Hepatocyte (in vitro differentiated cells): ENCODE measurements around the gene ABCC3.

Experiments used
- EZH2 ChIP-seq: fragments of 200-600 bp; sonication (generic); IDR thresholded peaks from 2 replicates; pipeline ENCODE4 v1.6.1; 2016; ENCODE audit warnings: antibody characterized with exemption, mild to moderate bottlenecking, borderline replicate concordance
- EZH2phosphoT487 ChIP-seq: fragments of 200-600 bp; sonication (generic); IDR thresholded peaks from one replicate; pipeline ENCODE4 v1.6.1; 2018; ENCODE audit warnings: antibody characterized with exemption, mild to moderate bottlenecking, low read depth, moderate library complexity; ENCODE audit not compliant: unreplicated experiment, severe bottlenecking
- TF ChIP-seq, protein P1 (sequence below): fragments of 200-600 bp; sonication (generic); IDR thresholded peaks from 2 replicates; pipeline ENCODE4 v1.5.1; 2016; ENCODE audit warnings: antibody characterized with exemption, mild to moderate bottlenecking; ENCODE audit not compliant: poor library complexity

DNA sequence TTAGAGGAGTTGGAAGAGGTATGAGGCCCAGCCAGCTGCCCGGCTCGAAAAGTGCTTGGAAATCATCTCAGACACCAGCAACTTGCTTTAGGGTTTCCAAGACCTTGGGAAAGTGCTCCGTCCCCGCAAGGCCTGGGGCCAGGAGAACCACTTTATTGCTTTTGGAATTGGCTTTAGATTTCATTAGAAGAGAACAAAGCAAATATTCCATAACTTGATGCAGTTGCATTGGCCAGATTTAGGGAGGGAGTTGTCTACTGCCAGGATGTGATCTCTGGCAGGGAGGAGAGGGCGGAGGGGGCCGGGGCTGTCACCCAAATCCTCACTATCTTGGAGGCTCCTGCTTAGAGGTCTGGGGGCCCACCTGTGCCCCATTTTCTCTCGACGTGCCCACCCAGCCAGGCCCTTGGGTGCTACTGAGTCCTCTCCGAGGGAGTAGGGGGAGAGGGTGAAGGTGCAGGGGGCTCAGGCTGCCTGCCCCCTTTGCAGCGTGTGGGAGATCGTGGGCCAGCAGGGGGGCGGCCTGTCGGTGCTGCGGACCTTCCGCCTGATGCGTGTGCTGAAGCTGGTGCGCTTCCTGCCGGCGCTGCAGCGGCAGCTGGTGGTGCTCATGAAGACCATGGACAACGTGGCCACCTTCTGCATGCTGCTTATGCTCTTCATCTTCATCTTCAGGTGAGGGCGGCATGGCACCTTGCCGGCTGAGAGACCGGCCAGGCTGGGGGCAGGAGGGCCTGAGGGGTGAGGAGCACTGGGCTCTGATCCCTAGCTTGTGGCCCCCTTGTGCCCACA lies 43.5 kb upstream of the ABCC3 start:
- TF ChIP-seq, protein P1, sequence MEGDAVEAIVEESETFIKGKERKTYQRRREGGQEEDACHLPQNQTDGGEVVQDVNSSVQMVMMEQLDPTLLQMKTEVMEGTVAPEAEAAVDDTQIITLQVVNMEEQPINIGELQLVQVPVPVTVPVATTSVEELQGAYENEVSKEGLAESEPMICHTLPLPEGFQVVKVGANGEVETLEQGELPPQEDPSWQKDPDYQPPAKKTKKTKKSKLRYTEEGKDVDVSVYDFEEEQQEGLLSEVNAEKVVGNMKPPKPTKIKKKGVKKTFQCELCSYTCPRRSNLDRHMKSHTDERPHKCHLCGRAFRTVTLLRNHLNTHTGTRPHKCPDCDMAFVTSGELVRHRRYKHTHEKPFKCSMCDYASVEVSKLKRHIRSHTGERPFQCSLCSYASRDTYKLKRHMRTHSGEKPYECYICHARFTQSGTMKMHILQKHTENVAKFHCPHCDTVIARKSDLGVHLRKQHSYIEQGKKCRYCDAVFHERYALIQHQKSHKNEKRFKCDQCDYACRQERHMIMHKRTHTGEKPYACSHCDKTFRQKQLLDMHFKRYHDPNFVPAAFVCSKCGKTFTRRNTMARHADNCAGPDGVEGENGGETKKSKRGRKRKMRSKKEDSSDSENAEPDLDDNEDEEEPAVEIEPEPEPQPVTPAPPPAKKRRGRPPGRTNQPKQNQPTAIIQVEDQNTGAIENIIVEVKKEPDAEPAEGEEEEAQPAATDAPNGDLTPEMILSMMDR = no peak
- no peak for TF ChIP-seq EZH2phosphoT487
- TF ChIP-seq EZH2 = no peak
